Measurements from ENCODE around the gene KLHL7. TPM values are rescaled to one million over a fixed set of nuclear protein-coding genes. Genes with fewer than 3 reads are reported as not detected.

Gene KLHL7
- total and polyA plus RNA-seq, 2 experiments from 2014 or later, result 33.9 to 34.9 TPM

DNA sequence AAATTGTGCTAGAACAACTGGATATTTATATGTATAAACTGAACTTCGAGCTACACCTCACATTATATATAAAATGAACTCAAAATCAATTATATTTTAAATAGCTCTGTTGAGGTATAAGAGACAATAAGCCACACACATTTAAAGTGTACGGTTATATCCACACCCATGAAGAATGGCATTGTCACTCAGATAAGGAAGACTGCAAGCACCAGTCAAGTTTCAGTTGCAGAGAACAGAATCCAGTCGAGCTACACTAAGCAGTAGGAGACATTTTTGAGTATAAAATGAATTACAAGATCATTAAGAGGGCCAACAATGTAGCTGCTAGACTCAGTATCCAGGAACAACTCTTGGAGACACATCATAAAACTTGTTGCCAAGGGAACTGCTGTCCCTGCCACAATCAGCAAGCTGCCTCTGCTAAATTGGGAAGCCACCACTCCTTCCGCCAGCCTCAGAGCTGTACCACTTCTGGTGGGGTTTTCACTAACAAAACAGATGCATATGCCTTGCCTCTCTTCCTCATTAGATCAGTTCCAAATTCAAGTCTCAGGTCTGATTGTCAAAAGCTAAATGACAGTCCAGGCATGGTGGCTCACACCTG is 121.4 kb downstream of the KLHL7 start:
- DNase-seq, result no peak
- in situ Hi-C loops (cut with MboI), result loop anchor here (25.0 kb wide), 1 partner anchor 690 kb away; no protein-coding TSS in a partner anchor
- H3K79me2 ChIP-seq (ENCODE audit: insufficient read depth), result no peaks in the 10 kb centered on the region
- H3K4me2 ChIP-seq (ENCODE audit: unreplicated experiment), result no peak overlapping the region
- no peaks in the 10 kb centered on the region for H3K36me3 ChIP-seq (ENCODE audit: low read depth)
- no peak overlapping the region for H3K9ac ChIP-seq
- H3K4me1 ChIP-seq (ENCODE audit: insufficient read depth), result no peaks in the 10 kb centered on the region
- no peaks in the 10 kb centered on the region for H3K27me3 ChIP-seq (replicated peaks; ENCODE audit: insufficient read depth)
- no peak overlapping the region for H3K4me3 ChIP-seq
- no peaks in the 10 kb centered on the region for H3F3A ChIP-seq (ENCODE audit: insufficient read depth)
- WGBS, 2 experiments (ENCODE audit: low coverage in 1 of 2, low lambda C conversion rate in 2 of 2, missing lambda C conversion rate in 2 of 2), result 60 to 61% methylated on average over 4 of the region's 4 CpGs
- H3K27ac ChIP-seq, result no peak overlapping the region
- H3K9me2 ChIP-seq (ENCODE audit: insufficient read depth), result no peaks in the 10 kb centered on the region
- H2AFZ ChIP-seq, result no peak overlapping the region
- H3K9me3 ChIP-seq (ENCODE audit: low read depth), result no peaks in the 10 kb centered on the region
- no peaks in the 10 kb centered on the region for H4K20me1 ChIP-seq (ENCODE audit: insufficient read depth)
- no peak for TF ChIP-seq EZH2phosphoT487 (IDR thresholded peaks at IDR 0.05; ENCODE audit: insufficient read depth, low read depth)
- TF ChIP-seq EZH2 (IDR thresholded peaks at IDR 0.05; ENCODE audit: insufficient read depth, poor library complexity, severe bottlenecking), result no peak

Other genes starting within 250 kb of the KLHL7 start
- gene HYCC1, start 91.7 kb upstream of the KLHL7 start, total RNA-seq (2014; rRNA removed; shearing (Covaris generic)), result 55.6 and 59.2 TPM in 2 replicates
- 56.9 and 62.9 TPM in 2 replicates for gene HYCC1, start 91.7 kb upstream of the KLHL7 start, polyA plus RNA-seq (2016; fragmentation: Nextera tagmentation; extraction: Ambion mirVana)
- gene NUP42, start 76.3 kb downstream of the KLHL7 start, total RNA-seq (2014; rRNA removed; shearing (Covaris generic)), result 34.2 and 61.3 TPM in 2 replicates
- gene NUP42, start 76.3 kb downstream of the KLHL7 start, polyA plus RNA-seq (2016; fragmentation: Nextera tagmentation; extraction: Ambion mirVana), result 27.1 and 28.5 TPM in 2 replicates
- gene GPNMB, start 141.0 kb downstream of the KLHL7 start, total RNA-seq (2014; rRNA removed; shearing (Covaris generic)), result 38.2 and 48.8 TPM in 2 replicates
- gene GPNMB, start 141.0 kb downstream of the KLHL7 start, polyA plus RNA-seq (2016; fragmentation: Nextera tagmentation; extraction: Ambion mirVana), result 42.5 and 43.2 TPM in 2 replicates
- gene MALSU1, start 193.6 kb downstream of the KLHL7 start, total RNA-seq (2014; rRNA removed; shearing (Covaris generic)), result 66.0 and 96.1 TPM in 2 replicates
- gene MALSU1, start 193.6 kb downstream of the KLHL7 start, polyA plus RNA-seq (2016; fragmentation: Nextera tagmentation; extraction: Ambion mirVana), result 135 and 136 TPM in 2 replicates